ENCODE results near the gene ATG5.

ATG5 gene

GRCh38 chr6:106177786-106178185 lies 147.8 kb downstream of the ATG5 start:
- no peak for FAIRE-seq

- no peak for FAIRE-seq
Observed at GRCh38 chr6:106173124-106173879, 152.3 kb downstream of the ATG5 start.

- no peak for FAIRE-seq
Observed at GRCh38 chr6:106170030-106170791, 155.3 kb downstream of the ATG5 start.

GRCh38 chr6:106169517-106169916 lies 156.0 kb downstream of the ATG5 start:
- FAIRE-seq = no peak

GRCh38 chr6:106168097-106168888 lies 157.3 kb downstream of the ATG5 start:
- FAIRE-seq = no peak

- FAIRE-seq = no peak
Observed at GRCh38 chr6:106167096-106167814, 158.3 kb downstream of the ATG5 start.

- no peak for FAIRE-seq
Observed at GRCh38 chr6:106165885-106166485, 159.6 kb downstream of the ATG5 start.

- no peak for FAIRE-seq
Observed at GRCh38 chr6:106163966-106164877, 161.3 kb downstream of the ATG5 start.

- no peak for FAIRE-seq
Observed at GRCh38 chr6:106163446-106163965, 162.1 kb downstream of the ATG5 start.

GRCh38 chr6:106162921-106163320 lies 162.6 kb downstream of the ATG5 start:
- FAIRE-seq = no peak

GRCh38 chr6:106161893-106162292 lies 163.7 kb downstream of the ATG5 start:
- no peak for FAIRE-seq

- no peak for FAIRE-seq
Observed at GRCh38 chr6:106161311-106161874, 164.2 kb downstream of the ATG5 start.

- no peak for FAIRE-seq
Observed at GRCh38 chr6:106160189-106160588, 165.4 kb downstream of the ATG5 start.

- no peak for FAIRE-seq
Observed at GRCh38 chr6:106159531-106159940, 166.0 kb downstream of the ATG5 start.

- no peak for FAIRE-seq
Observed at GRCh38 chr6:106158816-106159215, 166.7 kb downstream of the ATG5 start.

- no peak for FAIRE-seq
Observed at GRCh38 chr6:106156863-106157262, 168.7 kb downstream of the ATG5 start.

- no peak for FAIRE-seq
Observed at GRCh38 chr6:106156413-106156812, 169.1 kb downstream of the ATG5 start.

- FAIRE-seq = no peak
Observed at GRCh38 chr6:106155219-106155830, 170.2 kb downstream of the ATG5 start.

GRCh38 chr6:106154326-106154725 lies 171.2 kb downstream of the ATG5 start:
- FAIRE-seq = no peak

GRCh38 chr6:106152952-106153351 lies 172.6 kb downstream of the ATG5 start:
- FAIRE-seq = no peak

Data from endometrium (tissue), 2 donors.